ENCODE data around the gene PABPN1.

The PABPN1 gene

DNA sequence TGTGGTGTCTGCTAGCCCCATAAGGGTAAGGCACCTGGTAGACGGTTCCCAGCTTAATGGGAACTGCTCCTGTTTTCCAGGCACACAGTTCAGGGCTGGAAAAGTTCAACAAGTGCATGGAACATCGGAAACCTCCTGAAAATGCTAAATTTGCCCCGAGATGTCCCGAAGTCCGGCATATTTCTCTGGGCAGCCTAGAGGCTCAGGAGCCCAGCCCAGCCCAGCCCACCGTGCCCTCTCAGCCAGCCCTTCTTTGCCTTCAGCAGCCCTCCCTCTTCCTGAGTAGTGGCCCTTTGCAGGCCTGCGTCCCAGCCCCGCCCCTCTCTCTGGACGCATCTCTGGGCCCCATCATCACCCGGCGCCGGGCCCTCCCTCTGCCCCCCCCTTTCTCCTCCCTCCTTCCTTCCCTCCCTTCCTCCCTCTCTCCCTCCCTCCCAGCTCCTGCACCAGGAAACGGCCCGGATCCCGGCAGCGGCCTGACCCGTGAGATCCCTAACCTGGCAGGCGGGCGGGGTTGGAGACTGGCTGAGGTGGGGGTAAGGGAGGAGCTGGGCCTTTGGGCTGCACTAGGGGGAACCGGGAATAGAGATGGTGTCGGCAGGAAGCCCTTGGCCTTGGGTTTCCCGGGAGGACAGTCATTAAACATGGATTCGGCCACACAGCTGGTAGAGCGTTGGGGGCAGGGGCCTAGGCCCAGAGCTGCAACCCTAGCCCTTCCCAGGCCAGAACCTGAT is 14.7 kb upstream of the PABPN1 start, which contains the start of gene BCL2L2:
BCL2L2 (plus strand) TSS at position 422 of the 734 bp plus-strand sequence. CDS start 935 bp downstream, outside the sequence.
- peak within 1 kb of the TSS; percentile 92 for H3K4me3 ChIP-seq (ENCODE audit: low read depth, low read length)
- peak; percentile 89 for DNase-seq (ENCODE audit: low read depth)
- TF ChIP-seq, protein P1, sequence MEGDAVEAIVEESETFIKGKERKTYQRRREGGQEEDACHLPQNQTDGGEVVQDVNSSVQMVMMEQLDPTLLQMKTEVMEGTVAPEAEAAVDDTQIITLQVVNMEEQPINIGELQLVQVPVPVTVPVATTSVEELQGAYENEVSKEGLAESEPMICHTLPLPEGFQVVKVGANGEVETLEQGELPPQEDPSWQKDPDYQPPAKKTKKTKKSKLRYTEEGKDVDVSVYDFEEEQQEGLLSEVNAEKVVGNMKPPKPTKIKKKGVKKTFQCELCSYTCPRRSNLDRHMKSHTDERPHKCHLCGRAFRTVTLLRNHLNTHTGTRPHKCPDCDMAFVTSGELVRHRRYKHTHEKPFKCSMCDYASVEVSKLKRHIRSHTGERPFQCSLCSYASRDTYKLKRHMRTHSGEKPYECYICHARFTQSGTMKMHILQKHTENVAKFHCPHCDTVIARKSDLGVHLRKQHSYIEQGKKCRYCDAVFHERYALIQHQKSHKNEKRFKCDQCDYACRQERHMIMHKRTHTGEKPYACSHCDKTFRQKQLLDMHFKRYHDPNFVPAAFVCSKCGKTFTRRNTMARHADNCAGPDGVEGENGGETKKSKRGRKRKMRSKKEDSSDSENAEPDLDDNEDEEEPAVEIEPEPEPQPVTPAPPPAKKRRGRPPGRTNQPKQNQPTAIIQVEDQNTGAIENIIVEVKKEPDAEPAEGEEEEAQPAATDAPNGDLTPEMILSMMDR (IDR thresholded peaks at IDR 0.05; ENCODE audit: low read depth, low read length), result no peak
- peak; percentile 76 for TF ChIP-seq POLR2A (IDR thresholded peaks at IDR 0.05; ENCODE audit: extremely low read depth, insufficient read length)
- 0 out of 2 replicates have a peak, but pooled peaks have one; percentile 33 for TF ChIP-seq MYC (IDR thresholded peaks at IDR 0.05; ENCODE audit: low read depth, low read length)
- TF ChIP-seq, protein P2, sequence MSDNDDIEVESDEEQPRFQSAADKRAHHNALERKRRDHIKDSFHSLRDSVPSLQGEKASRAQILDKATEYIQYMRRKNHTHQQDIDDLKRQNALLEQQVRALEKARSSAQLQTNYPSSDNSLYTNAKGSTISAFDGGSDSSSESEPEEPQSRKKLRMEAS (IDR thresholded peaks at IDR 0.05; ENCODE audit: low read depth, low read length), result no peak; the same call in 1 of the 2 replicates

DNA sequence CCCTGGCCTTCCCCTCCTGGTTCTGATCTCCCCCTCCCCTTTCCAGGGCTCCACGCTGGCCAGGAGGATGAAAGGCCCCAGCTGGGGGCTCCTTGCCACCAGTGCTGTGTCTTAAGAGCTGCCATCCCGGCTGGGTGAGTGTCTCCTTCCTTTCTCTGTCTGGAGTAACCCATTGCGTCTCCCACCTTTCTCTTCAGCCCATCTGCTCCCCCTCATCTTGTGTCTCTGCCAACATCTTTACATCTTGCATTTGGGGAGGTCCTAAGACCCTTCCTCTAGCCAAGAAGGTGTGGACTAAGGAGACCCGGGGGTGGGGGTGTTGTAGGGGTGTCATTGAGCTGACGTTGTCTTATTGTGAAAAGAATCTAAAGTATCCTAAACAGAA is 14.1 kb upstream of the PABPN1 start:
- TF ChIP-seq MYC (IDR thresholded peaks at IDR 0.05; ENCODE audit: low read depth, low read length), result no peak
- TF ChIP-seq, protein P2 (IDR thresholded peaks at IDR 0.05; ENCODE audit: low read depth, low read length), result no peak
- TF ChIP-seq, protein P1 (IDR thresholded peaks at IDR 0.05; ENCODE audit: low read depth, low read length), result no peak
- no peak for TF ChIP-seq POLR2A (IDR thresholded peaks at IDR 0.05; ENCODE audit: extremely low read depth, insufficient read length)
- DNase-seq (ENCODE audit: low read depth), result peak; percentile 16
- H3K4me3 ChIP-seq (ENCODE audit: low read depth, low read length), result peak overlapping the region; percentile 92

DNA sequence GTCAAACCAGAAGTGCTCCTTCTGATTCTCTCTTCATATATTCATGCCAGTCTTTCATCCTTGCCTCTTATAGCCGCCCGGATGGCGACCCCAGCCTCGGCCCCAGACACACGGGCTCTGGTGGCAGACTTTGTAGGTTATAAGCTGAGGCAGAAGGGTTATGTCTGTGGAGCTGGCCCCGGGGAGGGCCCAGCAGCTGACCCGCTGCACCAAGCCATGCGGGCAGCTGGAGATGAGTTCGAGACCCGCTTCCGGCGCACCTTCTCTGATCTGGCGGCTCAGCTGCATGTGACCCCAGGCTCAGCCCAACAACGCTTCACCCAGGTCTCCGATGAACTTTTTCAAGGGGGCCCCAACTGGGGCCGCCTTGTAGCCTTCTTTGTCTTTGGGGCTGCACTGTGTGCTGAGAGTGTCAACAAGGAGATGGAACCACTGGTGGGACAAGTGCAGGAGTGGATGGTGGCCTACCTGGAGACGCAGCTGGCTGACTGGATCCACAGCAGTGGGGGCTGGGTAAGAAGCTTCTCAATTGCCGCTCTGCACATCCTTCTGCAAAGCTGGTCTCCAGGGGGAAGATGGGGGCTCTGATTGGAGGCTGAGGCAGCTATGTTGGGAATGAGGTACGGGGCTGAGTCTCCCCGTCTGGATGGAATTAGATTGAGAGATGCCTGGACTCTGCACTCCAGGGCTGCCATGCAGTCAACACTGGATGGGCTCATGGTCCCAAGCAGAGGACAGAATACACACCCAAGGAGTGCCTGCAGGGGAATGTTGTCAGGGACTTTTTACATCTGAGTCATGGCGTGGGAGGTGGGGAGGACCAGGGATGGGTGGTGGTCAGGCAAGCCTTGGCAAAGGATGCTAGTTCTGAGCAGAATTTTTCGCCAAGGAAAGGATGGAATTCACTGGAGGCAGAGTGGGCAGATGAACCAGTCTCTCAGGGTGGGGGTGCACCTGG is 13.3 kb upstream of the PABPN1 start:
- peak overlapping the region; percentile 92 for H3K4me3 ChIP-seq (ENCODE audit: low read depth, low read length)

DNA sequence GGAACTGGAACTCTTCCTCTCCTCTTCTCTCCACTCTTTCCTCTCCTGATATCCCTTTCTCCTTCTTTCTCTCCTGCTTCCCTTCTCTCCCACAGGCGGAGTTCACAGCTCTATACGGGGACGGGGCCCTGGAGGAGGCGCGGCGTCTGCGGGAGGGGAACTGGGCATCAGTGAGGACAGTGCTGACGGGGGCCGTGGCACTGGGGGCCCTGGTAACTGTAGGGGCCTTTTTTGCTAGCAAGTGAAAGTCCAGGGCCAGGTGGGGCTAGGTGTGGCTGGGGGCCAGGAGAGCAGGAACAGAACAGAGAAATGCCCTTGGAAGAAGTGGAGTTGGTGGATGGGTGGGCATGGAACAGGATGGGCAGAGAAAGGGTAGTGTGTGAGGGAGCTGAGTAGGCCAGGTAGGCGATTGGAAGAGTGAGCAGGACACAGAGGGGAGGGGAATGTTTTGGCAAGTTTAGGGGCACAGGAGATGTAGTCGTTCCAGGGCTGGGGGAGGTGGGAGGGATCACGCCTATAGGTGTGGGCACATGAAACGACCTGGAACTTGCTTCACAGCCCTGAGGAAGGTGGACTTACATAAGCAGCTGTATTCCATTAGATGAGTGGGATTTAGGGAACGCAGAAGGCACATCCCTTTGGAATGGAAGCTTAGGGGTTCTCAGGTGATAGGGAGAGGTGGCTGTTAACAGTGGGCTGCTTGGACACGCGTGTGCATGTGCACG is 12.4 kb upstream of the PABPN1 start:
- TF ChIP-seq POLR2A (IDR thresholded peaks at IDR 0.05; ENCODE audit: extremely low read depth, insufficient read length) (no peak), MYC (IDR thresholded peaks at IDR 0.05; ENCODE audit: low read depth, low read length) (no peak)
- TF ChIP-seq, protein P1 (IDR thresholded peaks at IDR 0.05; ENCODE audit: low read depth, low read length), result no peak
- TF ChIP-seq, protein P2 (IDR thresholded peaks at IDR 0.05; ENCODE audit: low read depth, low read length), result no peak
- H3K4me3 ChIP-seq (ENCODE audit: low read depth, low read length), result no peak overlapping the region

More for the DNA sequence above, 13.3 kb upstream of the PABPN1 start:
- TF ChIP-seq POLR2A (IDR thresholded peaks at IDR 0.05; ENCODE audit: extremely low read depth, insufficient read length), result no peak
- TF ChIP-seq, protein P1 (IDR thresholded peaks at IDR 0.05; ENCODE audit: low read depth, low read length), result no peak
- TF ChIP-seq, protein P2 (IDR thresholded peaks at IDR 0.05; ENCODE audit: low read depth, low read length), result no peak
- TF ChIP-seq MYC (IDR thresholded peaks at IDR 0.05; ENCODE audit: low read depth, low read length), result no peak
- DNase-seq (ENCODE audit: low read depth), result no peak

DNA sequence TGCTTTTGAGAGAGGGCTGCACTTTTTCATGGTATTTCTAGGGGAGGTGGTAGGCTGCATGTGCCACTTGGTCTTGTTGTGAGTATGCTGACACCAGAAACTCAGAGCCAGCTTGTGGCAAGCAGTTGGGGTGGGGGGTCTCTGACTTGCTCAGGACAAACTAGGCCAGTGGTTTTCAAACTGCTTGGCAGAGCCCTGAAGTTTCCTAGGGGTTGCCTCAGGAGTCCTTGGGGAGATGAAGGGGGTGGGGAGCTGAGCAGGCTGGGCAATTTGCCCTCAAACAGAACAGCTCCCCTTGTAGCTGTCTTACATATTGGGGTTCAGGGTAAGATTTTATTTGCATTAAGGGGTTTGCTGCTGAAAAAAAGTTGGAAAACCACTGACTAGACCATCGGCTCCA is 10.7 kb upstream of the PABPN1 start:
- no peak overlapping the region for H3K4me3 ChIP-seq (ENCODE audit: low read depth, low read length)
- TF ChIP-seq, protein P2 (IDR thresholded peaks at IDR 0.05; ENCODE audit: low read depth, low read length), result no peak
- TF ChIP-seq, protein P1 (IDR thresholded peaks at IDR 0.05; ENCODE audit: low read depth, low read length), result no peak
- TF ChIP-seq MYC (IDR thresholded peaks at IDR 0.05; ENCODE audit: low read depth, low read length), result no peak
- no peak for DNase-seq (ENCODE audit: low read depth)

More for the DNA sequence above, 12.4 kb upstream of the PABPN1 start:
- DNase-seq (ENCODE audit: low read depth), result no peak
